SK-N-SH (cell line): Measurements from ENCODE around the gene PWWP2B. TPM values are rescaled to one million over a fixed set of nuclear protein-coding genes. Genes with fewer than 3 reads are reported as not detected.

ENCODE experiments used
- CTCF ChIA-PET: fragments of 300-600, 350-600 bp; formaldehyde crosslinking; extraction: SDS; loops from one replicate; lab custom pipeline; 2021; lab: Yijun Ruan, JAX
- POLR2A ChIA-PET: fragments of 350-600 bp; sonication (Branson Sonifier 250); formaldehyde crosslinking; extraction: SDS; loops from one replicate; lab custom pipeline; 2020; ENCODE audit warnings: antibody characterized with exemption, inconsistent platforms; lab: Yijun Ruan, JAX
- DNase-seq: peaks from one replicate; pipeline ENCODE4 v3.0.0; 2012
- H2AFZ ChIP-seq: fragments of 200-600 bp; sonication (generic); 2 replicates; pipeline ENCODE4 v1.8.1; 2016; ENCODE audit warnings: antibody characterized with exemption, mild to moderate bottlenecking, low read depth
- H3F3A ChIP-seq: fragments of 200-600 bp; sonication (generic); replicated peaks from 2 replicates; pipeline ENCODE3; 2016; ENCODE audit warnings: antibody characterized with exemption, mild to moderate bottlenecking; ENCODE audit not compliant: insufficient read depth
- H3K27ac ChIP-seq, 2 experiments: fragments of 200-500 bp in 1 of 2; fragments of 200-600 bp in 1 of 2; sonication (Bioruptor generic) in 1 of 2; sonication (generic), shearing (Covaris generic) in 1 of 2; 2 replicates each; pipeline versions ENCODE4 v1.5.1 to v1.6.1; 2014 to 2016; ENCODE audit warnings: low read depth in 2 of 2, inconsistent platforms in 1 of 2, low read length in 1 of 2, mild to moderate bottlenecking in 1 of 2, mixed read lengths in 1 of 2
- H3K27me3 ChIP-seq: fragments of 200-600 bp; sonication (generic), shearing (Covaris generic); 2 replicates; pipeline ENCODE4 v1.6.1; 2016; ENCODE audit warnings: mixed run types; ENCODE audit not compliant: insufficient read depth
- H3K36me3 ChIP-seq, 2 experiments: fragments of 200-500 bp in 1 of 2; fragments of 200-600 bp in 1 of 2; sonication (Bioruptor generic) in 1 of 2; sonication (generic) in 1 of 2; replicated peaks in 1 of 2; 2 replicates each; pipeline versions ENCODE3 to v1.5.1; 2014 to 2016; ENCODE audit warnings: low read length in 1 of 2, mild to moderate bottlenecking in 1 of 2; ENCODE audit not compliant: insufficient read depth in 2 of 2, control insufficient read depth in 1 of 2
- H3K4me1 ChIP-seq, 2 experiments: fragments of 200-500 bp in 1 of 2; fragments of 200-600 bp in 1 of 2; sonication (Bioruptor generic) in 1 of 2; sonication (generic), shearing (Covaris generic) in 1 of 2; 2 replicates each; pipeline versions ENCODE4 v1.5.1 to v1.6.1; 2014 to 2016; ENCODE audit warnings: low read depth in 1 of 2, low read length in 1 of 2, mixed run types in 1 of 2; ENCODE audit not compliant: insufficient read depth in 2 of 2, control insufficient read depth in 1 of 2
- H3K4me2 ChIP-seq: fragments of 200-600 bp; sonication (generic), shearing (Covaris generic); 2 replicates; pipeline ENCODE4 v1.6.1; 2017; ENCODE audit warnings: mixed run types
- H3K4me3 ChIP-seq, 2 experiments: fragments of 200-500 bp in 1 of 2; fragments of 200-600 bp in 1 of 2; sonication (Bioruptor generic) in 1 of 2; sonication (generic), shearing (Covaris generic) in 1 of 2; 2 replicates each; pipeline versions ENCODE4 v1.5.1 to v1.8.1; 2014 to 2016; ENCODE audit warnings: low read depth in 2 of 2, inconsistent platforms in 1 of 2, low read length in 1 of 2, mild to moderate bottlenecking in 1 of 2, mixed read lengths in 1 of 2, moderate library complexity in 1 of 2
- H3K79me2 ChIP-seq: fragments of 200-600 bp; sonication (generic); 2 replicates; pipeline ENCODE4 v1.8.1; 2017; ENCODE audit warnings: mild to moderate bottlenecking; ENCODE audit not compliant: insufficient read depth
- H3K9ac ChIP-seq: fragments of 200-600 bp; sonication (generic); 2 replicates; pipeline ENCODE4 v1.6.1; 2017; ENCODE audit warnings: mixed run types
- H3K9me2 ChIP-seq: fragments of 200-600 bp; sonication (generic); 2 replicates; pipeline ENCODE4 v1.6.1; 2017; ENCODE audit warnings: mixed run types
- H3K9me3 ChIP-seq: fragments of 200-600 bp; sonication (generic); 2 replicates; pipeline ENCODE4 v1.6.1; 2017; ENCODE audit warnings: mixed run types, mild to moderate bottlenecking, moderate library complexity
- H4K20me1 ChIP-seq: fragments of 200-600 bp; sonication (generic); 2 replicates; pipeline ENCODE4 v1.6.1; 2017; ENCODE audit warnings: mild to moderate bottlenecking, mixed run types; ENCODE audit not compliant: insufficient read depth
- CHD2 ChIP-seq: fragments of 150-350 bp; IDR thresholded peaks from 2 replicates; pipeline ENCODE4 v1.6.1; 2018; ENCODE audit warnings: low read length; ENCODE audit not compliant: partially characterized antibody
- CTCF ChIP-seq: fragments of 200-600 bp; sonication (generic); IDR thresholded peaks from 2 replicates; pipeline ENCODE4 v1.6.1; 2017; ENCODE audit warnings: antibody characterized with exemption, mild to moderate bottlenecking, moderate library complexity
- EP300 ChIP-seq, 2 experiments: IDR thresholded peaks; 2 replicates each; pipeline versions ENCODE4 v1.4.0 to v1.6.1; 2012; ENCODE audit warnings: borderline replicate concordance in 1 of 2, low read depth in 1 of 2, low read length in 1 of 2
- EZH2phosphoT487 ChIP-seq: fragments of 200-600 bp; sonication (generic); IDR thresholded peaks from 2 replicates; pipeline ENCODE4 v1.6.1; 2017; ENCODE audit warnings: low read depth, mixed run types, mild to moderate bottlenecking, antibody characterized with exemption, moderate library complexity, borderline replicate concordance
- FOSL2 ChIP-seq: IDR thresholded peaks from 2 replicates; pipeline ENCODE4 v1.4.0; 2012; ENCODE audit warnings: low read depth, mild to moderate bottlenecking, moderate library complexity, borderline replicate concordance
- FOXM1 ChIP-seq: IDR thresholded peaks from 2 replicates; pipeline ENCODE4 v1.4.0; 2012; ENCODE audit warnings: low read depth, mild to moderate bottlenecking
- GABPA ChIP-seq: IDR thresholded peaks from 2 replicates; pipeline ENCODE4 v1.4.0; 2012; ENCODE audit warnings: low read depth, mild to moderate bottlenecking
- MXI1 ChIP-seq: IDR thresholded peaks from 2 replicates; pipeline ENCODE4 v1.6.1; 2012; ENCODE audit warnings: mild to moderate bottlenecking, low read depth, low read length, improper control_type of control experiment
- NFIC ChIP-seq: IDR thresholded peaks from 2 replicates; pipeline ENCODE4 v1.4.0; 2012; ENCODE audit warnings: borderline replicate concordance
- NRF1 ChIP-seq: IDR thresholded peaks from 2 replicates; pipeline ENCODE4 v1.6.1; 2012; ENCODE audit warnings: low read depth, mild to moderate bottlenecking, low read length
- RAD21 ChIP-seq: IDR thresholded peaks from 2 replicates; pipeline ENCODE4 v1.6.1; 2012; ENCODE audit warnings: mild to moderate bottlenecking, low read length
- RCOR1 ChIP-seq: fragments of 150-350 bp; IDR thresholded peaks from 2 replicates; pipeline ENCODE4 v1.6.1; 2017; ENCODE audit warnings: antibody characterized with exemption, low read length
- RXRA ChIP-seq: IDR thresholded peaks from 2 replicates; pipeline ENCODE4 v1.4.0; 2012; ENCODE audit warnings: low read depth, mild to moderate bottlenecking, borderline replicate concordance
- SIN3A ChIP-seq: IDR thresholded peaks from 2 replicates; pipeline ENCODE4 v1.6.1; 2012; ENCODE audit warnings: low read depth, mild to moderate bottlenecking, low read length, moderate library complexity, borderline replicate concordance
- TAF1 ChIP-seq: IDR thresholded peaks from 2 replicates; pipeline ENCODE4 v1.6.1; 2012; ENCODE audit warnings: low read depth, mild to moderate bottlenecking, low read length, moderate library complexity, borderline replicate concordance
- TCF12 ChIP-seq: IDR thresholded peaks from 2 replicates; pipeline ENCODE4 v1.4.0; 2012
- USF2 ChIP-seq: fragments of 150-350 bp; IDR thresholded peaks from 2 replicates; pipeline ENCODE4 v1.6.1; 2017; ENCODE audit warnings: antibody characterized with exemption, low read length, low read depth, borderline replicate concordance
- WGBS: methylation state at CpG from one replicate; pipeline ENCODE4 v1.1.6; 2017; ENCODE audit warnings: low lambda C conversion rate; 5-methylcytosine and 5-hydroxymethylcytosine counted together
- polyA plus RNA-seq, 3 experiments: library from polyadenylated mRNA; depleted of rRNA; stranded (reverse); fragments of >200 nt; gene quantifications; 2 replicates each; pipeline ENCODE4 v1.2.3, GENCODE V29; 2012
- TF ChIP-seq, protein P1 (sequence below): IDR thresholded peaks from 2 replicates; pipeline ENCODE4; 2012

The PWWP2B gene
- polyA plus RNA-seq, 1 of the 3 experiments (the other 2 are of a cell fraction) = 2.4 TPM

DNA sequence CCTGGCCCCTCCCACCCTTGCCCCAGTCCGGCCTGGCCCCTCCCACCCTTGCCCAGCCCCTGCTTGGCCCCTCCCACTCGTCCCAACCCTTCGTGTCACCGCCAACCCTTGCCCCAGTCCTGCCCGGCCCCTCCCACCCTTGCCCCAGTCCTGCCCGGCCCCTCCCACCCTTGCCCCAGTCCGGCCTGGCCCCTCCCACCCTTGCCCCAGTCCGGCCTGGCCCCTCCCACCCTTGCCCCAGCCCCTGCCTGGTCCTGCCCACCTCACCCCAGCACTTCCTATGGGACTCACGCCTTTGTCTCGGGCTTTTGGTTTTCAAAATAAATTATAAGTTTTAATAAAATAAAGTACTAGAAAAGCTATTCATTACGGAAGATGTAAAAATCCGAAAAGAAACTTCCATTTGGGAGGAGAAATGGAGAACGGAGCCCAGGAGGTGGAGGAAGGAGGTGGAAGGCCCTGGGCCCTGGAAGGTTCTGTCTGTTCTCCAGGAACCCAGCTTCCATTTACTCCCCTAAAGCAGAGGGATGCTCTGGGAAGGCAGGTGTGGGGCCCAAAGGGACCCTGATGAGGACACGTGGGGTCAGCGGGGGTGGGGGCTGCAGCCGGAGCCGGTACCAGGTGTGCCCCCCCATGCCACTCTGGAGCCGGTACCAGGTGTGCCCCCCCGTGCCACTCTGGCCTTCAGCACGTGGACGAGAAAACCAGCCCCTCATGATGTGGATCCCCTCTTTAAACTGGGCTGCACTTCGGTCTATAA, 52.2 kb downstream of the PWWP2B start:
- Histone ChIP-seq H3K79me2 (no peaks in the 10 kb centered on the region), H3K9me3 (no peaks in the 10 kb centered on the region), H3K4me2 (no peak overlapping the region), H3K27me3 (no peaks in the 10 kb centered on the region), H3K27ac (peak overlapping the region in 1 of 2 experiments; percentile 68; a peak in 2 of 4 replicates), H3F3A (peaks cover 8% of the 10 kb centered on the region), H4K20me1 (no peaks in the 10 kb centered on the region), H3K9me2 (no peaks in the 10 kb centered on the region), H2AFZ (no peak overlapping the region), H3K36me3 (no peaks in the 10 kb centered on the region), H3K4me3 (no peak overlapping the region), H3K4me1 (peaks cover 19 to 37% of the 10 kb centered on the region in 2 experiments; a peak in 2 of 4 replicates), H3K9ac (no peak overlapping the region)
- WGBS = 48% methylated on average over 12 of the region's 22 CpGs
- no peak for TF ChIP-seq NRF1
- TF ChIP-seq RXRA = no peak
- TF ChIP-seq GABPA = no peak
- no peak for TF ChIP-seq RCOR1
- no peak for TF ChIP-seq FOXM1
- no peak for TF ChIP-seq CTCF
- no peak for TF ChIP-seq NFIC
- no peak for TF ChIP-seq USF2
- TF ChIP-seq, protein P1, sequence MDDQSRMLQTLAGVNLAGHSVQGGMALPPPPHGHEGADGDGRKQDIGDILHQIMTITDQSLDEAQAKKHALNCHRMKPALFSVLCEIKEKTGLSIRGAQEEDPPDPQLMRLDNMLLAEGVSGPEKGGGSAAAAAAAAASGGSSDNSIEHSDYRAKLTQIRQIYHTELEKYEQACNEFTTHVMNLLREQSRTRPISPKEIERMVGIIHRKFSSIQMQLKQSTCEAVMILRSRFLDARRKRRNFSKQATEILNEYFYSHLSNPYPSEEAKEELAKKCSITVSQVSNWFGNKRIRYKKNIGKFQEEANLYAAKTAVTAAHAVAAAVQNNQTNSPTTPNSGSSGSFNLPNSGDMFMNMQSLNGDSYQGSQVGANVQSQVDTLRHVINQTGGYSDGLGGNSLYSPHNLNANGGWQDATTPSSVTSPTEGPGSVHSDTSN = no peak
- TF ChIP-seq EZH2phosphoT487 = no peak
- TF ChIP-seq SIN3A = no peak
- no peak for TF ChIP-seq TCF12
- TF ChIP-seq MXI1 = no peak
- ChIA-PET CTCF (no interaction called here), POLR2A (no interaction called here)
- peak; percentile 62 for DNase-seq

GRCh38 chr10:132449811-132450181, 52.8 kb downstream of the PWWP2B start:
- Histone ChIP-seq H3K27ac (no peak overlapping the region; a peak in 1 of 4 replicates), H4K20me1 (no peaks in the 10 kb centered on the region), H3K4me3 (no peak overlapping the region), H3K9ac (no peak overlapping the region), H3K4me1 (peaks cover 19 to 37% of the 10 kb centered on the region in 2 experiments; a peak in 2 of 4 replicates), H3K4me2 (no peak overlapping the region), H2AFZ (no peak overlapping the region), H3K36me3 (no peaks in the 10 kb centered on the region), H3K79me2 (no peaks in the 10 kb centered on the region), H3K9me2 (no peaks in the 10 kb centered on the region), H3F3A (peaks cover 8% of the 10 kb centered on the region), H3K9me3 (no peaks in the 10 kb centered on the region), H3K27me3 (no peaks in the 10 kb centered on the region)
- TF ChIP-seq FOSL2 = no peak
- no peak for TF ChIP-seq RXRA
- no peak for TF ChIP-seq FOXM1
- no peak for TF ChIP-seq CHD2
- TF ChIP-seq TAF1 = no peak
- no peak for TF ChIP-seq MXI1
- no peak for TF ChIP-seq EP300 (IDR thresholded peaks at IDR 0.05; ENCODE audit: borderline replicate concordance in 1 of 2, low read depth in 1 of 2, low read length in 1 of 2)
- no peak for TF ChIP-seq RCOR1
- TF ChIP-seq RAD21 = no peak
- no peak for TF ChIP-seq CTCF
- POLR2A ChIA-PET = no interaction called here
- DNase-seq = no peak
- 57% methylated on average over 8 of the region's 11 CpGs for WGBS
- CTCF ChIA-PET = no interaction called here
